ENCODE measurements around the gene INPP5J. TPM values are rescaled to one million over a fixed set of nuclear protein-coding genes. Genes with fewer than 3 reads are reported as not detected.
A peak's percentile ranks its signal among the peaks of the same experiment; 100 is the strongest.

Gene INPP5J, protein sequence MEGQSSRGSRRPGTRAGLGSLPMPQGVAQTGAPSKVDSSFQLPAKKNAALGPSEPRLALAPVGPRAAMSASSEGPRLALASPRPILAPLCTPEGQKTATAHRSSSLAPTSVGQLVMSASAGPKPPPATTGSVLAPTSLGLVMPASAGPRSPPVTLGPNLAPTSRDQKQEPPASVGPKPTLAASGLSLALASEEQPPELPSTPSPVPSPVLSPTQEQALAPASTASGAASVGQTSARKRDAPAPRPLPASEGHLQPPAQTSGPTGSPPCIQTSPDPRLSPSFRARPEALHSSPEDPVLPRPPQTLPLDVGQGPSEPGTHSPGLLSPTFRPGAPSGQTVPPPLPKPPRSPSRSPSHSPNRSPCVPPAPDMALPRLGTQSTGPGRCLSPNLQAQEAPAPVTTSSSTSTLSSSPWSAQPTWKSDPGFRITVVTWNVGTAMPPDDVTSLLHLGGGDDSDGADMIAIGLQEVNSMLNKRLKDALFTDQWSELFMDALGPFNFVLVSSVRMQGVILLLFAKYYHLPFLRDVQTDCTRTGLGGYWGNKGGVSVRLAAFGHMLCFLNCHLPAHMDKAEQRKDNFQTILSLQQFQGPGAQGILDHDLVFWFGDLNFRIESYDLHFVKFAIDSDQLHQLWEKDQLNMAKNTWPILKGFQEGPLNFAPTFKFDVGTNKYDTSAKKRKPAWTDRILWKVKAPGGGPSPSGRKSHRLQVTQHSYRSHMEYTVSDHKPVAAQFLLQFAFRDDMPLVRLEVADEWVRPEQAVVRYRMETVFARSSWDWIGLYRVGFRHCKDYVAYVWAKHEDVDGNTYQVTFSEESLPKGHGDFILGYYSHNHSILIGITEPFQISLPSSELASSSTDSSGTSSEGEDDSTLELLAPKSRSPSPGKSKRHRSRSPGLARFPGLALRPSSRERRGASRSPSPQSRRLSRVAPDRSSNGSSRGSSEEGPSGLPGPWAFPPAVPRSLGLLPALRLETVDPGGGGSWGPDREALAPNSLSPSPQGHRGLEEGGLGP
- total RNA-seq (2016; rRNA removed; fragmentation: Illumina TruSeq; extraction: Trizol), result 0.15 and 0.24 TPM in 2 replicates
- total RNA-seq (2016; cell fraction: cytosol; rRNA removed; fragmentation: Illumina TruSeq; extraction: Trizol; ENCODE audit: low read depth), result 0.09 TPM in 1 of 2 replicates, not detected in the other
- total RNA-seq (2016; cell fraction: insoluble cytoplasmic fraction; rRNA removed; fragmentation: Illumina TruSeq; extraction: Trizol), result 0.42 and 0.45 TPM in 2 replicates
- 0.34 and 0.40 TPM in 2 replicates for total RNA-seq (2016; cell fraction: membrane; rRNA removed; fragmentation: Illumina TruSeq; extraction: Trizol)
- 0.47 TPM in 2 replicates for total RNA-seq (2016; cell fraction: nucleus; rRNA removed; fragmentation: Illumina TruSeq; extraction: Trizol)
- polyA plus RNA-seq (2011; rRNA removed), result 1.1 and 1.3 TPM in 2 replicates
- 0.41 and 0.62 TPM in 2 replicates for polyA plus RNA-seq (2011; cell fraction: cytosol; rRNA removed)
- 6.2 and 7.6 TPM in 2 replicates for polyA plus RNA-seq (2011; cell fraction: nucleus; rRNA removed)
- polyA plus RNA-seq (2012), result 0.30 and 1.7 TPM in 2 replicates
- polyA plus RNA-seq (2016; cell fraction: cytosol; fragmentation: Illumina TruSeq; extraction: Trizol; ENCODE audit: low read depth), result 0.11 and 0.18 TPM in 2 replicates
- polyA plus RNA-seq (2016; cell fraction: insoluble cytoplasmic fraction; fragmentation: Illumina TruSeq; extraction: Trizol; ENCODE audit: low read depth), result 0.26 and 0.52 TPM in 2 replicates
- 0.27 and 0.29 TPM in 2 replicates for polyA plus RNA-seq (2016; cell fraction: membrane; fragmentation: Illumina TruSeq; extraction: Trizol; ENCODE audit: low read depth)
- 1.9 and 3.2 TPM in 2 replicates for polyA plus RNA-seq (2016; cell fraction: nucleus; fragmentation: Illumina TruSeq; extraction: Trizol; ENCODE audit: insufficient read depth, low read depth)
- 0.88 and 5.2 TPM in 2 replicates for polyA minus RNA-seq (2011; rRNA and poly(A)+ RNA removed; ENCODE audit: low replicate concordance)
- polyA minus RNA-seq (2011; cell fraction: cytosol; rRNA and poly(A)+ RNA removed), result 0.35 and 0.49 TPM in 2 replicates
- polyA minus RNA-seq (2011; cell fraction: nucleus; rRNA and poly(A)+ RNA removed), result 0.62 and 1.7 TPM in 2 replicates
- percentile 31 among the genes with signal in this experiment for Bru-seq, nascent RNA
- BruChase-seq, experiment 1, labeled RNA remaining after a 6-hour chase, result percentile 40 among the genes with signal in this experiment
- BruChase-seq, experiment 2, labeled RNA remaining after a 2-hour chase, result percentile 32 among the genes with signal in this experiment
- long read RNA-seq, experiment 1, partial matches to known transcripts, result 1 of 2 reads
- long read RNA-seq, experiment 1, other reads (novel, unspliced or antisense), result 0 of 2 reads
- long read RNA-seq, experiment 2, partial matches to known transcripts, result 1 of 7 reads
- long read RNA-seq, experiment 2, other reads (novel, unspliced or antisense), result 2 of 7 reads

DNA sequence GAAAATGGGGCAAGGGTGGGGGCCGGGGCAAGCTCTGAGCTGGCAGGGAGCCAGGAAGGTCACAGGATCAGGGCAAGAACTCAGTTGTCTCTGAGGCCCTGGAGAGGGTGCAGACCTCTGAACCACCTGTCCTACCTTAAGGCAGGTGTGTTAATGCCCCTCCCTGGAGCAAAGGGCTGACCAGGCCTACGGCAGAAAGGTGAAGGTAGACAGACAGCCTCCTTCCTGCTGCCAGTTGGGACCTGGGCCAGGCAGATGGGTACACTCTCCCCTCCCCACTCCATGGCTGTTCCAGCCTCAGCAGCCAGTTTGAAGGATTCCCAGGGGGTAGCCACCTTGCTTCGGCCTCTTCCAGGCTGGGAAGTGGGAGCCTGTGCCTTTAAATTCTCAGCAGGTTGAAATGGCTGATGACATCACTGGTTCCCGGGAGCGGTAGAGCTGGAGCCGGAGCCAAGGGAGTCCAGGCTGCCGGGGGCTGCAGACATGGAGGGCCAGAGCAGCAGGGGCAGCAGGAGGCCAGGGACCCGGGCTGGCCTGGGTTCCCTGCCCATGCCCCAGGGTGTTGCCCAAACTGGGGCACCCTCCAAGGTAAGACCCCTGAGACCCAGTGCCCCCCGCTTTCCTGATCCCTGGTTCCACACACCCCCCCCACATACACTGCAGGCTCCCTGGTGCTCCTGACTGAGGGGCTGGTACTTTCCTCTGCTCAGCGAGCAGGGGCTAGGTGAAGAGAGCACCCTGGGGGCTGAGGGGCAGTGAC is at the start of gene INPP5J:
Gene INPP5J (plus strand): TSS at position 435 of the 760 bp plus-strand sequence. CDS start 49 bp downstream, at position 484.
- ChIA-PET CTCF (ENCODE audit: low intra/inter-chr PET ratio, low total read pairs) (no interaction called here), POLR2A (interaction anchor here (0.7 to 1.6 kb wide), 3 partner anchors 9 to 67 kb away, joined by 4 to 5 read pairs (median 4); no protein-coding TSS in a partner anchor)
- peak within 1 kb of the TSS; percentile 62; the same call in 1 of the 2 replicates for H3K9ac ChIP-seq (ENCODE audit: insufficient read depth, low read depth, low read length)
- WGBS (ENCODE audit: low lambda C conversion rate), result 6% methylated on average over 7 of the region's 10 CpGs
- intact Hi-C loops (cut with micrococcal nuclease; ENCODE audit: unreplicated experiment) (no loop called here), in situ Hi-C loops (cut with HindIII; ENCODE audit: extremely low pct_ligation_motif_present, low pct_unique_long_range_greater_than_20kb) (no loop called here)
- H3K36me3 ChIP-seq (replicated peaks in 1 of 2; ENCODE audit: control insufficient read depth in 1 of 2, insufficient read depth in 2 of 2, low read length in 2 of 2), result no peaks in the 10 kb centered on the region
- no peaks in the 10 kb centered on the region for H3K9me3 ChIP-seq (ENCODE audit: low read length)
- FAIRE-seq, result no peak
- H3K79me2 ChIP-seq (ENCODE audit: insufficient read depth, low read length), result no peaks in the 10 kb centered on the region
- DNase-seq (ENCODE audit: low spot score), result peak; percentile 44
- peak within 1 kb of the TSS; percentile 84 for H3K4me2 ChIP-seq (ENCODE audit: low read depth, low read length)
- peaks cover 40% of the 10 kb centered on the region for H3K4me1 ChIP-seq (ENCODE audit: insufficient read depth, low read length)
- ATAC-seq, result peak; percentile 62
- H3K27ac ChIP-seq (ENCODE audit: extremely low read length, insufficient read depth, low read length), result no peak within 1 kb of the TSS
- BruUV-seq (replicated peaks), result no TSS peak
- H3K27me3 ChIP-seq (ENCODE audit: control insufficient read depth in 1 of 2, insufficient read depth in 2 of 2, low read length in 2 of 2), result peaks cover 1 to 28% of the 10 kb centered on the region in 2 experiments; a peak in 4 of 5 replicates
- H4K20me1 ChIP-seq (ENCODE audit: insufficient read depth, low read length), result no peaks in the 10 kb centered on the region
- H3K4me3 ChIP-seq (replicated peaks in 1 of 3; ENCODE audit: insufficient read depth in 1 of 3, low read depth in 2 of 3, low read length in 3 of 3), result peak within 1 kb of the TSS; percentile 44 to 64 (median 60)
- H2AFZ ChIP-seq (ENCODE audit: low read length), result no peak within 1 kb of the TSS
- no peak for TF ChIP-seq ZFP36 (IDR thresholded peaks at IDR 0.05; ENCODE audit: borderline replicate concordance, low read depth, low read length, partially characterized antibody)
- no peak for TF ChIP-seq ZNF296 (CRISPR knock-in tag; conservative IDR thresholded peaks at IDR 0.05)
- TF ChIP-seq SRY (CRISPR knock-in tag; IDR thresholded peaks at IDR 0.05), result 0 out of 2 replicates have a peak, but pooled peaks have one; percentile 55
- TF ChIP-seq, protein P1, sequence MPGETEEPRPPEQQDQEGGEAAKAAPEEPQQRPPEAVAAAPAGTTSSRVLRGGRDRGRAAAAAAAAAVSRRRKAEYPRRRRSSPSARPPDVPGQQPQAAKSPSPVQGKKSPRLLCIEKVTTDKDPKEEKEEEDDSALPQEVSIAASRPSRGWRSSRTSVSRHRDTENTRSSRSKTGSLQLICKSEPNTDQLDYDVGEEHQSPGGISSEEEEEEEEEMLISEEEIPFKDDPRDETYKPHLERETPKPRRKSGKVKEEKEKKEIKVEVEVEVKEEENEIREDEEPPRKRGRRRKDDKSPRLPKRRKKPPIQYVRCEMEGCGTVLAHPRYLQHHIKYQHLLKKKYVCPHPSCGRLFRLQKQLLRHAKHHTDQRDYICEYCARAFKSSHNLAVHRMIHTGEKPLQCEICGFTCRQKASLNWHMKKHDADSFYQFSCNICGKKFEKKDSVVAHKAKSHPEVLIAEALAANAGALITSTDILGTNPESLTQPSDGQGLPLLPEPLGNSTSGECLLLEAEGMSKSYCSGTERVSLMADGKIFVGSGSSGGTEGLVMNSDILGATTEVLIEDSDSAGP (CRISPR knock-in tag; IDR thresholded peaks at IDR 0.05; ENCODE audit: borderline replicate concordance), result peak; percentile 100
- TF ChIP-seq, protein P2, sequence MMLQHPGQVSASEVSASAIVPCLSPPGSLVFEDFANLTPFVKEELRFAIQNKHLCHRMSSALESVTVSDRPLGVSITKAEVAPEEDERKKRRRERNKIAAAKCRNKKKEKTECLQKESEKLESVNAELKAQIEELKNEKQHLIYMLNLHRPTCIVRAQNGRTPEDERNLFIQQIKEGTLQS (CRISPR knock-in tag; IDR thresholded peaks at IDR 0.05), result 0 out of 2 replicates have a peak, but pooled peaks have one; percentile 18
- no peak for TF ChIP-seq GZF1 (CRISPR knock-in tag; IDR thresholded peaks at IDR 0.05)
- TF ChIP-seq, protein P3, sequence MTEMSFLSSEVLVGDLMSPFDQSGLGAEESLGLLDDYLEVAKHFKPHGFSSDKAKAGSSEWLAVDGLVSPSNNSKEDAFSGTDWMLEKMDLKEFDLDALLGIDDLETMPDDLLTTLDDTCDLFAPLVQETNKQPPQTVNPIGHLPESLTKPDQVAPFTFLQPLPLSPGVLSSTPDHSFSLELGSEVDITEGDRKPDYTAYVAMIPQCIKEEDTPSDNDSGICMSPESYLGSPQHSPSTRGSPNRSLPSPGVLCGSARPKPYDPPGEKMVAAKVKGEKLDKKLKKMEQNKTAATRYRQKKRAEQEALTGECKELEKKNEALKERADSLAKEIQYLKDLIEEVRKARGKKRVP (CRISPR knock-in tag; IDR thresholded peaks at IDR 0.05), result 0 out of 4 replicates have a peak, but pooled peaks of 1 of the 2 experiments have one; percentile 46
- 0 out of 2 replicates have a peak, but pooled peaks have one; percentile 0 for TF ChIP-seq PHF8 (CRISPR knock-in tag; IDR thresholded peaks at IDR 0.05)
- TF ChIP-seq ATF7 (IDR thresholded peaks at IDR 0.05), result peak; percentile 31
- no peak for TF ChIP-seq ATF7 (CRISPR knock-in tag; IDR thresholded peaks at IDR 0.05)
